Measurements from ENCODE around the gene CEP97.

DNA sequence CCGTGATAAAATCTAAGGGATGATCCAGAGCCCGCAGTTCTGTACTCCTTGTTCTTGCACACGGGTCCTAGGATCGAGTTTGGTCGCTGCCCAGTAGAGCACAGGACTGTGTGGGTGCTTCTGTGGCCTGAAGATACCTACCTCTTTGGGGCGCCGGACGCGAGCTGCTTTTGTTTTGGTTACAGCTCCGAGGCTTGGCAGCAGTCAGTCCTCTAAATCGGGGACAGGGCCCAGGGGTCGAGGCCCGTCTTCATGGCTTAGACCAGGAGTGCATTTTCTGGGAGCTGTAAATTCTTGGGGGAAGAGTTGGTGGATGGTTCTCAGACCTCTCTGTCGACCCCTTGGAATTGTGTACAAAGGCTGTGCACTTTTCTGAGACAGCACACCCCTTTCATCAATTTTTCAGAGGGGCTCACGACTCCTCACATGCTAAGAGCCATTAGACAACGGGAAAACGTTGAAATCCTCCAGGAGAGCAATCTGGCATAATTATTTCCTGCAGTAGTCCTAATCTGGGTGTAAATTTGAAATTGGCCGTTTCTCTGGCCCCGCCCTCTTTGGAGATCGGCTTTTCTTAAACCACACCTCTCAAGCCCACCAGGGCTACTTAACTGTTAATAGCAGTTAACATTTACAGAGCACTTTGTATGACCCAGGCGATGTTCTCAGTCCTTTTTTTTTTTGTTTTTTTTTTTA lies 928 bp downstream of the CEP97 start:
- no peak for TF ChIP-seq POLR2A (IDR thresholded peaks at IDR 0.05; ENCODE audit: low read length)
- no peak for TF ChIP-seq GATA1 (IDR thresholded peaks at IDR 0.05; ENCODE audit: low read depth, low read length)
